Adipocyte (in vitro differentiated cells): ENCODE data around the gene SLC17A5.
A peak's percentile ranks its signal among the peaks of the same experiment; 100 is the strongest.

Experiments
- DNase-seq: peaks from one replicate; pipeline ENCODE4 v3.0.0-alpha.2; 2015; ENCODE audit warnings: low read depth
- H3K27me3 ChIP-seq: replicated peaks from 2 replicates; pipeline ENCODE4 v1.7.0; 2013; ENCODE audit warnings: mild to moderate bottlenecking, low read length, moderate library complexity; ENCODE audit not compliant: control insufficient read depth, insufficient read depth
- H3K36me3 ChIP-seq: 2 replicates; pipeline ENCODE4 v1.7.0; 2013; ENCODE audit warnings: low read length, mild to moderate bottlenecking, moderate library complexity; ENCODE audit not compliant: control insufficient read depth, insufficient read depth, severe bottlenecking
- H3K4me1 ChIP-seq: 2 replicates; pipeline ENCODE4 v1.7.0; 2013; ENCODE audit warnings: mild to moderate bottlenecking, low read length, moderate library complexity; ENCODE audit not compliant: control insufficient read depth, insufficient read depth
- H3K4me3 ChIP-seq: 2 replicates; pipeline ENCODE4 v1.7.0; 2013; ENCODE audit warnings: mild to moderate bottlenecking, low read length, moderate library complexity
- H3K9ac ChIP-seq: 2 replicates; pipeline ENCODE4 v1.7.0; 2013; ENCODE audit warnings: mild to moderate bottlenecking, low read length, moderate library complexity
- H3K9me3 ChIP-seq: 2 replicates; pipeline ENCODE4 v1.7.0; 2013; ENCODE audit warnings: mild to moderate bottlenecking, low read length, moderate library complexity; ENCODE audit not compliant: control insufficient read depth

The SLC17A5 gene

GRCh38 chr6:73610444-73611275 lies 43.1 kb downstream of the SLC17A5 start:
- H3K4me1 ChIP-seq = peaks cover 3% of the 10 kb centered on the region
- peak overlapping the region; percentile 1 for H3K9ac ChIP-seq
- peaks cover 49% of the 10 kb centered on the region for H3K36me3 ChIP-seq
- peak; percentile 86 for DNase-seq
- H3K4me3 ChIP-seq = no peak overlapping the region
- no peaks in the 10 kb centered on the region for H3K27me3 ChIP-seq
- H3K9me3 ChIP-seq = no peaks in the 10 kb centered on the region

- no peak for DNase-seq
- H3K9me3 ChIP-seq = no peaks in the 10 kb centered on the region
- peaks cover 3% of the 10 kb centered on the region for H3K4me1 ChIP-seq
- no peak overlapping the region for H3K9ac ChIP-seq
- no peaks in the 10 kb centered on the region for H3K27me3 ChIP-seq
- H3K4me3 ChIP-seq = no peak overlapping the region
- peaks cover 43% of the 10 kb centered on the region for H3K36me3 ChIP-seq
Measured at GRCh38 chr6:73608761-73609160, 45.0 kb downstream of the SLC17A5 start.

GRCh38 chr6:73606428-73606827 lies 47.4 kb downstream of the SLC17A5 start:
- Histone ChIP-seq H3K36me3 (peaks cover 35% of the 10 kb centered on the region), H3K27me3 (no peaks in the 10 kb centered on the region), H3K4me1 (peaks cover 3% of the 10 kb centered on the region), H3K9ac (no peak overlapping the region), H3K9me3 (no peaks in the 10 kb centered on the region), H3K4me3 (no peak overlapping the region)
- DNase-seq = no peak

GRCh38 chr6:73604461-73604860 lies 49.3 kb downstream of the SLC17A5 start:
- no peak for DNase-seq
- Histone ChIP-seq H3K36me3 (peaks cover 31% of the 10 kb centered on the region), H3K4me1 (peaks cover 6% of the 10 kb centered on the region), H3K4me3 (no peak overlapping the region), H3K9ac (no peak overlapping the region), H3K9me3 (no peaks in the 10 kb centered on the region), H3K27me3 (no peaks in the 10 kb centered on the region)

GRCh38 chr6:73604020-73604419 lies 49.8 kb downstream of the SLC17A5 start:
- H3K9me3 ChIP-seq = no peaks in the 10 kb centered on the region
- H3K9ac ChIP-seq = no peak overlapping the region
- peaks cover 27% of the 10 kb centered on the region for H3K36me3 ChIP-seq
- H3K4me1 ChIP-seq = peaks cover 6% of the 10 kb centered on the region
- DNase-seq = no peak
- H3K27me3 ChIP-seq = no peaks in the 10 kb centered on the region
- H3K4me3 ChIP-seq = no peak overlapping the region

GRCh38 chr6:73586416-73586974 lies 67.3 kb downstream of the SLC17A5 start:
- no peaks in the 10 kb centered on the region for H3K9me3 ChIP-seq
- peak; percentile 62 for DNase-seq
- H3K4me3 ChIP-seq = peak overlapping the region; percentile 79
- peak overlapping the region; percentile 90 for H3K9ac ChIP-seq
- no peaks in the 10 kb centered on the region for H3K27me3 ChIP-seq
- peaks cover 21% of the 10 kb centered on the region for H3K4me1 ChIP-seq
- H3K36me3 ChIP-seq = no peaks in the 10 kb centered on the region

- no peaks in the 10 kb centered on the region for H3K9me3 ChIP-seq
- no peaks in the 10 kb centered on the region for H3K27me3 ChIP-seq
- H3K4me3 ChIP-seq = peak overlapping the region; percentile 79
- DNase-seq = peak; percentile 94
- peaks cover 28% of the 10 kb centered on the region for H3K4me1 ChIP-seq
- no peaks in the 10 kb centered on the region for H3K36me3 ChIP-seq
- H3K9ac ChIP-seq = peak overlapping the region; percentile 90
Measured at GRCh38 chr6:73585566-73586415, 68.0 kb downstream of the SLC17A5 start.

GRCh38 chr6:73581293-73581692 lies 72.5 kb downstream of the SLC17A5 start:
- no peaks in the 10 kb centered on the region for H3K36me3 ChIP-seq
- no peak for DNase-seq
- no peaks in the 10 kb centered on the region for H3K9me3 ChIP-seq
- H3K4me1 ChIP-seq = peaks cover 35% of the 10 kb centered on the region
- H3K27me3 ChIP-seq = no peaks in the 10 kb centered on the region
- peak overlapping the region; percentile 77 for H3K4me3 ChIP-seq
- H3K9ac ChIP-seq = peak overlapping the region; percentile 88

GRCh38 chr6:73580247-73581149 lies 73.3 kb downstream of the SLC17A5 start:
- Histone ChIP-seq H3K4me3 (peak overlapping the region; percentile 77), H3K27me3 (no peaks in the 10 kb centered on the region), H3K36me3 (no peaks in the 10 kb centered on the region), H3K9ac (peak overlapping the region; percentile 88), H3K4me1 (peaks cover 29% of the 10 kb centered on the region), H3K9me3 (no peaks in the 10 kb centered on the region)
- DNase-seq = peak; percentile 99

GRCh38 chr6:73579851-73580246 lies 73.9 kb downstream of the SLC17A5 start:
- peaks cover 23% of the 10 kb centered on the region for H3K4me1 ChIP-seq
- no peaks in the 10 kb centered on the region for H3K36me3 ChIP-seq
- peak overlapping the region; percentile 88 for H3K9ac ChIP-seq
- no peaks in the 10 kb centered on the region for H3K9me3 ChIP-seq
- peak; percentile 86 for DNase-seq
- H3K4me3 ChIP-seq = peak overlapping the region; percentile 77
- H3K27me3 ChIP-seq = no peaks in the 10 kb centered on the region
